Cardiac septum (tissue), 1 donor: Measurements from ENCODE around the gene SLC24A3. TPM values are rescaled to one million over a fixed set of nuclear protein-coding genes. Genes with fewer than 3 reads are reported as not detected.

Experiments used
- DNase-seq: peaks from one replicate; pipeline ENCODE4 v3.0.0-alpha.2; 2020; ENCODE audit warnings: low spot score
- intact Hi-C: fragments of 100-400 bp; cut with DNase I; formaldehyde crosslinking; loops from one replicate; pipeline ENCODE4 v1.14.0; 2022
- total RNA-seq: library from RNA; stranded (reverse); fragmentation: NEBNext Ultra II Directional; extraction: Animal tissue kit (Norgen Biotek cat#: 25700); gene quantifications from one replicate; pipeline ENCODE4 v1.2.1, GENCODE V29; 2021
- donor health status: DM: no; HTN: no; CAD: no.

The SLC24A3 gene
- total RNA-seq, 1 donor from 2014 or later = 0.86 TPM

- intact Hi-C loops = no loop called here
- no peak for DNase-seq
These were observed 161.8 kb downstream of the SLC24A3 start for GRCh38 chr20:19374216-19374615.

DNA sequence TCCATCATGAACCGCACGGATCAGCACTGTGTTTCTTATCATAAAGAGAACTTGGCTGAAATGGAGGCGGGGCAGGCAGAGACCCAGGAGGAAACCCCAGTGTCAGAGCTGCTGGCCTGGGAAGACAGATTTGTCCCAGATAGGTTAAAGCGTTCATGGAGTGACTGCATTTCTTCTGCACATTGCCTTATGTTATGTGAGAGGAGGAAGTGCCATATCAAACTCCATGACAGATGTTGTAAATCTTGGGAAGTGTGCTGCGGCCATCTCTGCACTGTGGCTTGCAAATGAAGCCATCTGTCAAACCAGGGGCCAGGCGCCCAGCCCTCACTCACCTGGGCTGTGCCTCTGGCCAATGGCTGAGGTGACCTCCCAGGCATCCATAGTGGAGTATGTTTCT lies 163.0 kb downstream of the SLC24A3 start:
- intact Hi-C loops = no loop called here
- no peak for DNase-seq

- no peak for DNase-seq
- intact Hi-C loops = no loop called here
These were observed 163.4 kb downstream of the SLC24A3 start for GRCh38 chr20:19375801-19376200.

- DNase-seq = no peak
- intact Hi-C loops = no loop called here
These were observed 164.2 kb downstream of the SLC24A3 start for GRCh38 chr20:19376451-19377229.

GRCh38 chr20:19378058-19378457 lies 165.6 kb downstream of the SLC24A3 start:
- intact Hi-C loops = no loop called here
- no peak for DNase-seq

- DNase-seq = no peak
- intact Hi-C loops = no loop called here
These were observed 167.8 kb downstream of the SLC24A3 start for GRCh38 chr20:19380211-19380610.

- intact Hi-C loops = no loop called here
These were observed 169.5 kb downstream of the SLC24A3 start for GRCh38 chr20:19381947-19382346.

GRCh38 chr20:19382386-19383340 lies 170.2 kb downstream of the SLC24A3 start:
- no peak for DNase-seq
- intact Hi-C loops = no loop called here

More at GRCh38 chr20:19381947-19382346, 169.5 kb downstream of the SLC24A3 start:
- DNase-seq = no peak

- DNase-seq = no peak
- intact Hi-C loops = no loop called here
These were observed 172.5 kb downstream of the SLC24A3 start for GRCh38 chr20:19384940-19385339.

DNA sequence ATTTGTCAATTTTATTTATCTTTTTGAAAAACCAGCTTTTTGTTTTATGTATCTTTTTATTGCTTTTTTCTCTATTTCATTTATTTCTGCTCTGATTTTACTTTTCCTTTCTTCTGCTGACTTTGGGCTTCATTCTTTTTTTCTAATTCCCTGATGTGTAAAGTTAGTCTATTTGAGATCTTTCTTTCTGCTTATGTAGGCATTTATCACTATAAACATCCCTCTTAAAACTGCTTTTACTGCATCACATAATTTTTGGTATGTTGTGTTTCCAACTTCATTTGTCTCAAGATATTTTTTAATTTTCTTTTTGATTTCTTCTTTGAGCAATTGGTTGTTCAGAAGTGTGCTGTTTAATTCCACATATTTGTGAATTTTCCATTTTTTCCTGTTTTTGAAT lies 174.8 kb downstream of the SLC24A3 start:
- intact Hi-C loops = no loop called here
- no peak for DNase-seq

DNA sequence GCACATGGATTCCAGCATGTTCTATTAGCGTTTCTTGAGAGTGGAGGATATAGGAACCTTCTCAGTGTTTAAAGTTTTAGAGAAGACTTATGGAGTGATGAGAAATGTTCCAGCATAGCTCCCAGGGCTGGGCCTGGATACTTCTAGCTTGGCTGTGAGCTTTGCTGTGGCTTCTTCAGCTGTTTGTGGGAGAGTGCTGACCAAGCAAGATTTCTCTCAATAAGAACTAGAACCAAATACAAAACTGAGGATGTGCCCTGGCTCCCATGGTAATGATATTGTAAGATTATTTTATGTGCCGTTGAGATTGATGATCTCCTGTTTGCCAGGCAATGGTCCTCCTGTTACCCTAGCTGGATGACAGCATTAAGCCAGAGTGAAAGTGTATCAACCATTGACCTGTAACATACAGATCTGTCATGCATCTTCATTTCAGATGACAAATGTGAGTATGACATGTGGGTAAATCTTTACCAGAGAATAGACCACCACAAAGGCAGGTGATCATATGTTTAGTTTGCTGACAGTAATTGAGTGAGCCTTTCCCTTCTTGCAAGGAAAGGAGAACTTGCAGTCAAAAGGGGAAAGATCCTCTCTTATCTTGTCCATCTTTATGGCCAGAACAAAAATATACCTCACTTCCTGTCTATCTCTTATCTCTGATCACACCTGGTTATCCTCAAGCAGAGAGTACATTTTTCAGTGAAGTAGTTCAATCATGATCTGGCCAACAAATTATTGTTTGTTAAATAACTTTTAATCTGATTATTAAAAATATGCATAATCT lies 180.1 kb downstream of the SLC24A3 start:
- intact Hi-C loops = no loop called here
- DNase-seq = no peak

GRCh38 chr20:19396460-19397081 lies 184.1 kb downstream of the SLC24A3 start:
- DNase-seq = no peak
- intact Hi-C loops = no loop called here

DNA sequence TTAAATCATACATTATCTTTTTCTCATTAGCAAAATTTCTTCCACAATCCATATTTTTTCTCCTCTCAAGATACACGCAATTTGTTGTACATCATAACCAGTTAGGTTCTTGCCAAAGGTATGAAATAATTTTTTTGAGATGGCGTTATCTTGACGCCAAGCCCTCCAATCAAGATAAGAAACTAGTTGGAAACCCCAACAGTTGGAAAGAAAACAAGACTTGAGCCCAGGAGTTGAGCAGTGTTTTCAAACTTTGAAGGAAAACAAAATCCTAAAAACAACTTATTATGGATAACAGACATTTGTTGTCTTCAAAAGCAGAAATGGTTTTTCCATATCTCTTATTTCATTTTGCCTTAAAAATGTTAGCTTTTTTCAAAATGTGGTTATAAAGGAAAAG lies 184.8 kb downstream of the SLC24A3 start:
- intact Hi-C loops = no loop called here
- no peak for DNase-seq

DNA sequence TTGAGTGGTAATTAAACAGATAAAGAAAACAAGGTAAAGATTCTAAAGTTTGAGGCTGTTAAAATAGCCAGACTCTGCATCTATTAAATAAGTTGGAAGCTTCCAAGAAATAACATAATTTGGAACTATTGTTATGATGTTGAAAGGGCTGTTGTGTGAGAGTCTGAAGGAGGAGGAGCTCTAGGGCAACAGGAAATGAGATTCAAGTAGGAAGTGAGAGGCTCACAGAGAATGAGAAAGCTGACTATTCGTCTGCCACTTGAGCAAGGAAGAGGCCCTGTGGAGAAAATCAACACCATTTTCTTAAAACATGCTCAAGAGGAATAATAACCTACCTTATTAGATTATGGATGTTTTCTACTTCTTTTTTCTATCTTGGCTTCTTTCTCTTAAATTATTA lies 185.2 kb downstream of the SLC24A3 start:
- intact Hi-C loops = no loop called here
- no peak for DNase-seq

GRCh38 chr20:19401096-19401495 lies 188.7 kb downstream of the SLC24A3 start:
- no peak for DNase-seq
- intact Hi-C loops = no loop called here

- no peak for DNase-seq
- intact Hi-C loops = no loop called here
These were observed 191.1 kb downstream of the SLC24A3 start for GRCh38 chr20:19403549-19403948.

- intact Hi-C loops = no loop called here
- no peak for DNase-seq
These were observed 192.4 kb downstream of the SLC24A3 start for GRCh38 chr20:19404826-19405225.

- intact Hi-C loops = no loop called here
- DNase-seq = no peak
These were observed 193.5 kb downstream of the SLC24A3 start for GRCh38 chr20:19405958-19406357.

GRCh38 chr20:19406381-19406780 lies 193.9 kb downstream of the SLC24A3 start:
- no peak for DNase-seq
- intact Hi-C loops = no loop called here
